ENCODE data around the gene SLC38A1. TPM values are rescaled to one million over a fixed set of nuclear protein-coding genes. Genes with fewer than 3 reads are reported as not detected.

SLC38A1 gene
- total and polyA plus RNA-seq, 11 donors: 41.5 to 250 (median 157) TPM

DNA sequence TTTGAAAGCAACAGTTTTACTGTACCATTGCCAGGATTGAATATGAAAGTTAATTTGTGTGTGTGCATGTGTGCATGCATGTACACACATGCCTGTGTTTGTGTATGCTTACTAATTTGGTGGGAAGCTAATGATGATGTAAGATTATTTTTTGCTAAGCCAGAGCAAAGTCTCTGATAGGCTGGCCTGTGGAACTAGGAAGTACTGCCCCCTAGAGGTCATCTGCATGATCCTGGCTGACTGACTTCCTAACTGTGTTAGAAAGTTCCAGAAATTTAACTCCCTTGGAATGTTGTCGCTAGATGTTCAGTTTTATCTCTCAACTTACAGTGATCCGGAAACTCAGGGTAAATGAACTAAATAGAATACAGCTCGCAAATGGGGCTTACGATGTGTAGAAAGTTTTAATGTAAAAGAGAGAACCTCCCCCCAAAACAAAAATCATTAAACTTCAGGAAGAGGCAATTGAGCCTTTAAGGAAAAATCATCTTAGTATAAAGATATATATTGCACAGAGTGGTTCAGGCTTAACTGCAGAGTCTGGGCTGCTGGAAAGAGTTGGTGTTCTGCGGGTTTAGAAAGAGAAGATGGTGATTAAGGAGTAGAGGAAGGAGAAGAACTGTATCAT lies 34.3 kb upstream of the SLC38A1 start:
- H3K27ac ChIP-seq: no peak overlapping the region
- WGBS, 4 donors: 85 to 94% (median 92%) methylated on average over 5 of the region's 5 CpGs
- H3K27me3 ChIP-seq: no peaks in the 10 kb centered on the region
- H3K36me3 ChIP-seq: no peaks in the 10 kb centered on the region
- TF ChIP-seq POLR2A (IDR thresholded peaks at IDR 0.05): no peak
- TF ChIP-seq, protein P1, sequence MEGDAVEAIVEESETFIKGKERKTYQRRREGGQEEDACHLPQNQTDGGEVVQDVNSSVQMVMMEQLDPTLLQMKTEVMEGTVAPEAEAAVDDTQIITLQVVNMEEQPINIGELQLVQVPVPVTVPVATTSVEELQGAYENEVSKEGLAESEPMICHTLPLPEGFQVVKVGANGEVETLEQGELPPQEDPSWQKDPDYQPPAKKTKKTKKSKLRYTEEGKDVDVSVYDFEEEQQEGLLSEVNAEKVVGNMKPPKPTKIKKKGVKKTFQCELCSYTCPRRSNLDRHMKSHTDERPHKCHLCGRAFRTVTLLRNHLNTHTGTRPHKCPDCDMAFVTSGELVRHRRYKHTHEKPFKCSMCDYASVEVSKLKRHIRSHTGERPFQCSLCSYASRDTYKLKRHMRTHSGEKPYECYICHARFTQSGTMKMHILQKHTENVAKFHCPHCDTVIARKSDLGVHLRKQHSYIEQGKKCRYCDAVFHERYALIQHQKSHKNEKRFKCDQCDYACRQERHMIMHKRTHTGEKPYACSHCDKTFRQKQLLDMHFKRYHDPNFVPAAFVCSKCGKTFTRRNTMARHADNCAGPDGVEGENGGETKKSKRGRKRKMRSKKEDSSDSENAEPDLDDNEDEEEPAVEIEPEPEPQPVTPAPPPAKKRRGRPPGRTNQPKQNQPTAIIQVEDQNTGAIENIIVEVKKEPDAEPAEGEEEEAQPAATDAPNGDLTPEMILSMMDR (IDR thresholded peaks at IDR 0.05): peak; percentile 42 to 67 (median 54)
- H3K4me3 ChIP-seq: no peak overlapping the region
- ATAC-seq (peak in 3 of 4 donors; percentile 59 to 68 (median 62)), DNase-seq (no peak)
- intact Hi-C loops (cut with DNase I): loop anchor here in 5 of 10 donors (10.0 kb wide), 2 partner anchors 148 to 178 kb away; no protein-coding TSS in a partner anchor
- H3K4me1 ChIP-seq: peaks cover 0 to 31% (median 0%) of the 10 kb centered on the region in 12 donors
- H3K9me3 ChIP-seq: peaks cover 0 to 24% (median under 1%) of the 10 kb centered on the region in 12 donors

DNA sequence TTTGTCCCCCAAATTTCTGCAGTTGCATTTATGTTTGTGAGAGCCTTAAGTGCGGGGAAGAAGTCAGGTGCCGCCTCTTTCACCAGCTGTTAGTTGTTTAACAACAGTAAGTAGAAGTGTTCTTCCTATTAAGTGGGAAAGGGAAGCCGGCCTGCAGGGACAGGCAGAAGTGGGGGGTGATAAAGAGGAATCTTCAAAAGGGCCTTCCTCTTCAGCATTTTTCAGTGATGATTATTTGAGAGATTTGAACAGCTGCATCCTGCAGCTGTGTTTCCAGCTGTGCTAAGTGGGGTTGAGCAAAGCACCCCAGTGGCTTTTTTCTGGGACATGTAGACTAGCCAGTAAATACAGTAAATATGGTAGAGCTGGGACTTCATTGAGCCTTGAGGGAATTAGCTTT lies 32.1 kb upstream of the SLC38A1 start:
- H3K4me1 ChIP-seq: peaks cover 0 to 31% (median 0%) of the 10 kb centered on the region in 12 donors
- intact Hi-C loops (cut with DNase I): loop anchor here in 5 of 10 donors (2.0 to 10.0 kb wide), 3 partner anchors 146 to 176 kb away; no protein-coding TSS in a partner anchor
- no peaks in the 10 kb centered on the region for H3K27me3 ChIP-seq
- DNase-seq: peak in 3 of 5 donors; percentile 38 to 49 (median 46)
- TF ChIP-seq, protein P1 (IDR thresholded peaks at IDR 0.05): no peak
- no peak for TF ChIP-seq POLR2A (IDR thresholded peaks at IDR 0.05)
- no peak overlapping the region for H3K4me3 ChIP-seq
- 40 to 47% (median 45%) methylated on average over 3 of the region's 3 CpGs for WGBS, 4 donors
- H3K9me3 ChIP-seq: peaks cover 0 to 7% (median 0%) of the 10 kb centered on the region in 12 donors
- no peaks in the 10 kb centered on the region for H3K36me3 ChIP-seq
- peak; percentile 38 to 81 (median 74) for ATAC-seq
- no peak overlapping the region for H3K27ac ChIP-seq

DNA sequence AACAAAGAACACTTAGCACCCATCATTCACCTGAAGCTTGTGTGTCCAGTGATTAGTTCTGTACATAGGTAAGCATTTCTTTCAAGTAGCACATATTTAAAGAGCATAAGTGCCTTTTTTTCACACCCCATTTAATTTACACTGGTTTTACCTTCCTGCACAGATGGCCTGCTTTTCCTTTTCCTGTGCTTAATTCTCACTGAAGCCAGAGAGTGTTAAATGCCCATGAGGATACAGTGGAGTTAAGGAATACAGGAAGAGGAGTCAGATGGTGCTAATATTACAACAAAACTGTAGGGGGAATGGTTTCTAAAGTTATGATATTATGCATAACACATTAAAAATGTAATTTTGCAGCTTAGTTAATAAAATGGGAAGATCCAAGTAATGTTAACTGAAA lies 31.0 kb upstream of the SLC38A1 start:
- DNase-seq: no peak
- no peak overlapping the region for H3K4me3 ChIP-seq
- H3K4me1 ChIP-seq: peaks cover 0 to 31% (median 0%) of the 10 kb centered on the region in 12 donors
- H3K27ac ChIP-seq: no peak overlapping the region
- TF ChIP-seq, protein P1 (IDR thresholded peaks at IDR 0.05): no peak
- TF ChIP-seq POLR2A (IDR thresholded peaks at IDR 0.05): no peak
- H3K36me3 ChIP-seq: no peaks in the 10 kb centered on the region
- intact Hi-C loops (cut with DNase I): loop anchor here in 7 of 10 donors (2.0 to 10.0 kb wide), 4 partner anchors 145 to 175 kb away; no protein-coding TSS in a partner anchor
- no peak for ATAC-seq
- peaks cover 0 to 1% (median 0%) of the 10 kb centered on the region in 12 donors for H3K9me3 ChIP-seq
- H3K27me3 ChIP-seq: no peaks in the 10 kb centered on the region

DNA sequence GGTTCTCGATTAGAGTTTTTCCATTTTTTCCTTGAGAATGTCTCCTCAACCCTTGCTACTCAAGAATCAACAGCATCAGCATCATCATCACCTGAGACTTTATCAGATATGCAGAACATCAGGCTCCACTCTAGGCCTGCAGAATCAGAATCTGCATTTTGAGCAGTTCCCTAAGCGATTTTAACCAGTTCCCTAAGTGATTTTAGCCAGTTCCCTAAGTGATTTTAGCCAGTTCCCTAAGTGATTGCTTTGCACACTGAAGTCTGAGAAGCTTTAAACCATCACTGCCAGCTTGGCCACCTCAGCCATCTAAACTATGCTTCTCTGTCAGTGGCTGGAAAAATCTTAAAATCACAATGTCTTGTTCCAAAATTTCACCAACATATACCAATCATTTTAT lies 29.4 kb upstream of the SLC38A1 start:
- Histone ChIP-seq H3K27ac (no peak overlapping the region), H3K4me1 (peaks cover 0 to 26% (median 0%) of the 10 kb centered on the region in 12 donors), H3K36me3 (no peaks in the 10 kb centered on the region), H3K4me3 (no peak overlapping the region), H3K9me3 (no peaks in the 10 kb centered on the region), H3K27me3 (no peaks in the 10 kb centered on the region)
- TF ChIP-seq, protein P1 (IDR thresholded peaks at IDR 0.05): no peak
- TF ChIP-seq POLR2A (IDR thresholded peaks at IDR 0.05): no peak
- ATAC-seq (no peak), DNase-seq (no peak)
- intact Hi-C loops (cut with DNase I): loop anchor here in 2 of 10 donors (10.0 kb wide), 2 partner anchors 153 to 173 kb away; no protein-coding TSS in a partner anchor
- WGBS, 4 donors: 86 to 96% (median 95%) methylated on average over 2 of the region's 2 CpGs
